ENCODE results near the gene ZNF423.

DNA sequence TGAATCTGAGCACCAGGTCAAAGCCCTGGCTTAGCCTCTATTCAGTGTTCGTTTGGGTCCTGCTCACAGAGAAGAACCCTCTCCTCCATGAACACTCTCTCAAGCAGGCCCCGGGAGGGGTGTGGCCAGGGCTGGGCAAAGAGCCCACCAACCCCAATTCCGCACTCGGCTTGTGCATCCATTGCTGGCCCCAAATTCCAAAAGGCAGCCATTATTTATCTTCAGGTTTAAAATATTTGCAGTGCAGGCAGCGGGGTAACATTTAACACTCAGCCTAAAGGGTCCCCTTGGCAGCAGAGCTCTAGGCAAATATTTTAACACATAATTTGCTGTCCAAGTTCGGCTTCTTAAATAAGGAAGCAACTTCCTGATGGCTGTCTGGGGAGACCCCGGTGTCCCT is 115.7 kb downstream of the ZNF423 start:
- TF ChIP-seq, protein P1, sequence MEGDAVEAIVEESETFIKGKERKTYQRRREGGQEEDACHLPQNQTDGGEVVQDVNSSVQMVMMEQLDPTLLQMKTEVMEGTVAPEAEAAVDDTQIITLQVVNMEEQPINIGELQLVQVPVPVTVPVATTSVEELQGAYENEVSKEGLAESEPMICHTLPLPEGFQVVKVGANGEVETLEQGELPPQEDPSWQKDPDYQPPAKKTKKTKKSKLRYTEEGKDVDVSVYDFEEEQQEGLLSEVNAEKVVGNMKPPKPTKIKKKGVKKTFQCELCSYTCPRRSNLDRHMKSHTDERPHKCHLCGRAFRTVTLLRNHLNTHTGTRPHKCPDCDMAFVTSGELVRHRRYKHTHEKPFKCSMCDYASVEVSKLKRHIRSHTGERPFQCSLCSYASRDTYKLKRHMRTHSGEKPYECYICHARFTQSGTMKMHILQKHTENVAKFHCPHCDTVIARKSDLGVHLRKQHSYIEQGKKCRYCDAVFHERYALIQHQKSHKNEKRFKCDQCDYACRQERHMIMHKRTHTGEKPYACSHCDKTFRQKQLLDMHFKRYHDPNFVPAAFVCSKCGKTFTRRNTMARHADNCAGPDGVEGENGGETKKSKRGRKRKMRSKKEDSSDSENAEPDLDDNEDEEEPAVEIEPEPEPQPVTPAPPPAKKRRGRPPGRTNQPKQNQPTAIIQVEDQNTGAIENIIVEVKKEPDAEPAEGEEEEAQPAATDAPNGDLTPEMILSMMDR (IDR thresholded peaks at IDR 0.05) = no peak
- TF ChIP-seq POLR2A (IDR thresholded peaks at IDR 0.05) = no peak

Measured in right lobe of liver (tissue), 4 donors.